ENCODE results near the gene ARL2BP. TPM values are rescaled to one million over a fixed set of nuclear protein-coding genes. Genes with fewer than 3 reads are reported as not detected.

The ARL2BP gene
- total RNA-seq, 1 donor from 2014 or later, result 57.8 TPM

GRCh38 chr16:57238682-57239081 lies 6.4 kb upstream of the ARL2BP start:
- Histone ChIP-seq H3K36me3 (peaks cover 65% of the 10 kb centered on the region), H3K4me1 (peaks cover 23% of the 10 kb centered on the region), H3K4me3 (no peak overlapping the region), H3K27me3 (ENCODE audit: low read depth) (no peaks in the 10 kb centered on the region), H3K27ac (replicated peaks) (no peak overlapping the region), H3K9me3 (replicated peaks) (no peaks in the 10 kb centered on the region)
- no peak for TF ChIP-seq CTCF (IDR thresholded peaks at IDR 0.05; ENCODE audit: borderline replicate concordance)
- intact Hi-C loops (cut with micrococcal nuclease), result no loop called here
- DNase-seq, result no peak

- Histone ChIP-seq H3K36me3 (peaks cover 61% of the 10 kb centered on the region), H3K4me3 (no peak overlapping the region), H3K27ac (replicated peaks) (no peak overlapping the region), H3K4me1 (peaks cover 20% of the 10 kb centered on the region), H3K27me3 (ENCODE audit: low read depth) (no peaks in the 10 kb centered on the region), H3K9me3 (replicated peaks) (no peaks in the 10 kb centered on the region)
- no peak for DNase-seq
- no peak for TF ChIP-seq CTCF (IDR thresholded peaks at IDR 0.05; ENCODE audit: borderline replicate concordance)
- intact Hi-C loops (cut with micrococcal nuclease), result no loop called here
These were observed 6.0 kb upstream of the ARL2BP start for GRCh38 chr16:57239107-57239506.

- H3K4me1 ChIP-seq, result peaks cover 15% of the 10 kb centered on the region
- H3K36me3 ChIP-seq, result peaks cover 46% of the 10 kb centered on the region
- no peak for DNase-seq
- no peak for TF ChIP-seq CTCF (IDR thresholded peaks at IDR 0.05; ENCODE audit: borderline replicate concordance)
- no peak overlapping the region for H3K27ac ChIP-seq (replicated peaks)
- H3K9me3 ChIP-seq (replicated peaks), result no peaks in the 10 kb centered on the region
- H3K4me3 ChIP-seq, result no peak overlapping the region
- intact Hi-C loops (cut with micrococcal nuclease), result loop anchor here (10.0 kb wide), 1 partner anchor 736 kb away; no protein-coding TSS in a partner anchor
- no peaks in the 10 kb centered on the region for H3K27me3 ChIP-seq (ENCODE audit: low read depth)
These were observed 4.2 kb upstream of the ARL2BP start for GRCh38 chr16:57240851-57241250.

- no peak for TF ChIP-seq CTCF (IDR thresholded peaks at IDR 0.05; ENCODE audit: borderline replicate concordance)
- no peaks in the 10 kb centered on the region for H3K9me3 ChIP-seq (replicated peaks)
- H3K4me3 ChIP-seq, result no peak overlapping the region
- intact Hi-C loops (cut with micrococcal nuclease), result loop anchor here (10.0 kb wide), 1 partner anchor 738 kb away; no protein-coding TSS in a partner anchor
- no peak for DNase-seq
- peaks cover 29% of the 10 kb centered on the region for H3K4me1 ChIP-seq
- no peaks in the 10 kb centered on the region for H3K27me3 ChIP-seq (ENCODE audit: low read depth)
- H3K27ac ChIP-seq (replicated peaks), result no peak overlapping the region
- H3K36me3 ChIP-seq, result peaks cover 45% of the 10 kb centered on the region
These were observed 2.4 kb upstream of the ARL2BP start for GRCh38 chr16:57242650-57243049.

GRCh38 chr16:57244463-57244766 lies 644 bp upstream of the ARL2BP start:
- DNase-seq, result no peak
- no peaks in the 10 kb centered on the region for H3K27me3 ChIP-seq (ENCODE audit: low read depth)
- no peaks in the 10 kb centered on the region for H3K9me3 ChIP-seq (replicated peaks)
- no peak for TF ChIP-seq CTCF (IDR thresholded peaks at IDR 0.05; ENCODE audit: borderline replicate concordance)
- peak overlapping the region; percentile 95 for H3K4me3 ChIP-seq
- peak overlapping the region; percentile 98 for H3K27ac ChIP-seq (replicated peaks)
- H3K36me3 ChIP-seq, result peaks cover 45% of the 10 kb centered on the region
- intact Hi-C loops (cut with micrococcal nuclease), result loop anchor here (10.0 kb wide), 1 partner anchor 740 kb away; no protein-coding TSS in a partner anchor
- peaks cover 29% of the 10 kb centered on the region for H3K4me1 ChIP-seq

Measured in left ventricle myocardium inferior (tissue), 1 donor.